ENCODE results near the gene SLC5A5. TPM values are rescaled to one million over a fixed set of nuclear protein-coding genes. Genes with fewer than 3 reads are reported as not detected.
A peak's percentile ranks its signal among the peaks of the same experiment; 100 is the strongest.

The SLC5A5 gene
- polyA plus RNA-seq, 1 of the 3 experiments (the other 2 are of a cell fraction) = 0.02 TPM

GRCh38 chr19:17883627-17884410 lies 12.1 kb downstream of the SLC5A5 start:
- ChIA-PET POLR2A (no interaction called here), CTCF (interaction anchor here (0.9 to 1.3 kb wide), 2 partner anchors 8 to 49 kb away, joined by 3 read pairs; partner anchors contain the start of gene CCDC124)
- Histone ChIP-seq H3K27ac (ENCODE audit: low read depth in 2 of 2, low read length in 1 of 2) (no peak overlapping the region), H3K9me2 (no peaks in the 10 kb centered on the region), H3K4me2 (no peak overlapping the region), H3K9me3 (no peaks in the 10 kb centered on the region), H3K36me3 (replicated peaks in 1 of 2; ENCODE audit: control insufficient read depth in 1 of 2, insufficient read depth in 2 of 2, low read length in 1 of 2) (no peaks in the 10 kb centered on the region), H4K20me1 (ENCODE audit: insufficient read depth) (no peaks in the 10 kb centered on the region), H2AFZ (ENCODE audit: low read depth) (no peak overlapping the region), H3K27me3 (ENCODE audit: insufficient read depth) (peaks cover 29% of the 10 kb centered on the region), H3F3A (replicated peaks; ENCODE audit: insufficient read depth) (no peaks in the 10 kb centered on the region), H3K79me2 (ENCODE audit: insufficient read depth) (no peaks in the 10 kb centered on the region), H3K9ac (no peak overlapping the region), H3K4me3 (ENCODE audit: low read depth in 2 of 2, low read length in 1 of 2) (no peak overlapping the region), H3K4me1 (ENCODE audit: control insufficient read depth in 1 of 2, insufficient read depth in 2 of 2, low read depth in 1 of 2, low read length in 1 of 2) (no peaks in the 10 kb centered on the region)
- peak; percentile 77 for DNase-seq
- 32% methylated on average over 15 of the region's 33 CpGs for WGBS (ENCODE audit: low lambda C conversion rate)
- no peak for TF ChIP-seq EP300 (IDR thresholded peaks at IDR 0.05; ENCODE audit: borderline replicate concordance in 1 of 2, low read depth in 1 of 2, low read length in 1 of 2)
- TF ChIP-seq, protein P1, sequence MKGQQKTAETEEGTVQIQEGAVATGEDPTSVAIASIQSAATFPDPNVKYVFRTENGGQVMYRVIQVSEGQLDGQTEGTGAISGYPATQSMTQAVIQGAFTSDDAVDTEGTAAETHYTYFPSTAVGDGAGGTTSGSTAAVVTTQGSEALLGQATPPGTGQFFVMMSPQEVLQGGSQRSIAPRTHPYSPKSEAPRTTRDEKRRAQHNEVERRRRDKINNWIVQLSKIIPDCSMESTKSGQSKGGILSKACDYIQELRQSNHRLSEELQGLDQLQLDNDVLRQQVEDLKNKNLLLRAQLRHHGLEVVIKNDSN (IDR thresholded peaks at IDR 0.05; ENCODE audit: borderline replicate concordance, low read depth) = no peak
- TF ChIP-seq, protein P2, sequence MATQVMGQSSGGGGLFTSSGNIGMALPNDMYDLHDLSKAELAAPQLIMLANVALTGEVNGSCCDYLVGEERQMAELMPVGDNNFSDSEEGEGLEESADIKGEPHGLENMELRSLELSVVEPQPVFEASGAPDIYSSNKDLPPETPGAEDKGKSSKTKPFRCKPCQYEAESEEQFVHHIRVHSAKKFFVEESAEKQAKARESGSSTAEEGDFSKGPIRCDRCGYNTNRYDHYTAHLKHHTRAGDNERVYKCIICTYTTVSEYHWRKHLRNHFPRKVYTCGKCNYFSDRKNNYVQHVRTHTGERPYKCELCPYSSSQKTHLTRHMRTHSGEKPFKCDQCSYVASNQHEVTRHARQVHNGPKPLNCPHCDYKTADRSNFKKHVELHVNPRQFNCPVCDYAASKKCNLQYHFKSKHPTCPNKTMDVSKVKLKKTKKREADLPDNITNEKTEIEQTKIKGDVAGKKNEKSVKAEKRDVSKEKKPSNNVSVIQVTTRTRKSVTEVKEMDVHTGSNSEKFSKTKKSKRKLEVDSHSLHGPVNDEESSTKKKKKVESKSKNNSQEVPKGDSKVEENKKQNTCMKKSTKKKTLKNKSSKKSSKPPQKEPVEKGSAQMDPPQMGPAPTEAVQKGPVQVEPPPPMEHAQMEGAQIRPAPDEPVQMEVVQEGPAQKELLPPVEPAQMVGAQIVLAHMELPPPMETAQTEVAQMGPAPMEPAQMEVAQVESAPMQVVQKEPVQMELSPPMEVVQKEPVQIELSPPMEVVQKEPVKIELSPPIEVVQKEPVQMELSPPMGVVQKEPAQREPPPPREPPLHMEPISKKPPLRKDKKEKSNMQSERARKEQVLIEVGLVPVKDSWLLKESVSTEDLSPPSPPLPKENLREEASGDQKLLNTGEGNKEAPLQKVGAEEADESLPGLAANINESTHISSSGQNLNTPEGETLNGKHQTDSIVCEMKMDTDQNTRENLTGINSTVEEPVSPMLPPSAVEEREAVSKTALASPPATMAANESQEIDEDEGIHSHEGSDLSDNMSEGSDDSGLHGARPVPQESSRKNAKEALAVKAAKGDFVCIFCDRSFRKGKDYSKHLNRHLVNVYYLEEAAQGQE (IDR thresholded peaks at IDR 0.05; ENCODE audit: low read depth, low read length) = no peak
- TF ChIP-seq FOXM1 (IDR thresholded peaks at IDR 0.05; ENCODE audit: low read depth) = no peak
- TF ChIP-seq CHD2 (IDR thresholded peaks at IDR 0.05; ENCODE audit: low read length, partially characterized antibody) = no peak
- TF ChIP-seq RFX5 (IDR thresholded peaks at IDR 0.05; ENCODE audit: low read length) = no peak
- TF ChIP-seq RXRA (IDR thresholded peaks at IDR 0.05; ENCODE audit: borderline replicate concordance, low read depth) = no peak
- TF ChIP-seq NRF1 (IDR thresholded peaks at IDR 0.05; ENCODE audit: low read depth, low read length) = no peak
- TF ChIP-seq FOSL2 (IDR thresholded peaks at IDR 0.05; ENCODE audit: borderline replicate concordance, low read depth) = no peak
- TF ChIP-seq SMC3 (IDR thresholded peaks at IDR 0.05; ENCODE audit: low read depth, low read length) = no peak
- TF ChIP-seq MXI1 (IDR thresholded peaks at IDR 0.05; ENCODE audit: low read depth, low read length) = no peak
- TF ChIP-seq EZH2phosphoT487 (IDR thresholded peaks at IDR 0.05; ENCODE audit: borderline replicate concordance, low read depth) = no peak
- no peak for TF ChIP-seq PBX3 (IDR thresholded peaks at IDR 0.05)
- no peak for TF ChIP-seq RAD21 (IDR thresholded peaks at IDR 0.05; ENCODE audit: low read length)
- TF ChIP-seq, protein P3, sequence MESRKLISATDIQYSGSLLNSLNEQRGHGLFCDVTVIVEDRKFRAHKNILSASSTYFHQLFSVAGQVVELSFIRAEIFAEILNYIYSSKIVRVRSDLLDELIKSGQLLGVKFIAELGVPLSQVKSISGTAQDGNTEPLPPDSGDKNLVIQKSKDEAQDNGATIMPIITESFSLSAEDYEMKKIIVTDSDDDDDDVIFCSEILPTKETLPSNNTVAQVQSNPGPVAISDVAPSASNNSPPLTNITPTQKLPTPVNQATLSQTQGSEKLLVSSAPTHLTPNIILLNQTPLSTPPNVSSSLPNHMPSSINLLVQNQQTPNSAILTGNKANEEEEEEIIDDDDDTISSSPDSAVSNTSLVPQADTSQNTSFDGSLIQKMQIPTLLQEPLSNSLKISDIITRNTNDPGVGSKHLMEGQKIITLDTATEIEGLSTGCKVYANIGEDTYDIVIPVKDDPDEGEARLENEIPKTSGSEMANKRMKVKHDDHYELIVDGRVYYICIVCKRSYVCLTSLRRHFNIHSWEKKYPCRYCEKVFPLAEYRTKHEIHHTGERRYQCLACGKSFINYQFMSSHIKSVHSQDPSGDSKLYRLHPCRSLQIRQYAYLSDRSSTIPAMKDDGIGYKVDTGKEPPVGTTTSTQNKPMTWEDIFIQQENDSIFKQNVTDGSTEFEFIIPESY (IDR thresholded peaks at IDR 0.05; ENCODE audit: borderline replicate concordance, low read depth) = no peak
- TF ChIP-seq MEF2A (IDR thresholded peaks at IDR 0.05; ENCODE audit: borderline replicate concordance, low read depth) = no peak
- TF ChIP-seq, protein P4, sequence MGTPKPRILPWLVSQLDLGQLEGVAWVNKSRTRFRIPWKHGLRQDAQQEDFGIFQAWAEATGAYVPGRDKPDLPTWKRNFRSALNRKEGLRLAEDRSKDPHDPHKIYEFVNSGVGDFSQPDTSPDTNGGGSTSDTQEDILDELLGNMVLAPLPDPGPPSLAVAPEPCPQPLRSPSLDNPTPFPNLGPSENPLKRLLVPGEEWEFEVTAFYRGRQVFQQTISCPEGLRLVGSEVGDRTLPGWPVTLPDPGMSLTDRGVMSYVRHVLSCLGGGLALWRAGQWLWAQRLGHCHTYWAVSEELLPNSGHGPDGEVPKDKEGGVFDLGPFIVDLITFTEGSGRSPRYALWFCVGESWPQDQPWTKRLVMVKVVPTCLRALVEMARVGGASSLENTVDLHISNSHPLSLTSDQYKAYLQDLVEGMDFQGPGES (IDR thresholded peaks at IDR 0.05; ENCODE audit: low read depth, low read length) = no peak
